ENCODE results near the gene CXXC5.

DNA sequence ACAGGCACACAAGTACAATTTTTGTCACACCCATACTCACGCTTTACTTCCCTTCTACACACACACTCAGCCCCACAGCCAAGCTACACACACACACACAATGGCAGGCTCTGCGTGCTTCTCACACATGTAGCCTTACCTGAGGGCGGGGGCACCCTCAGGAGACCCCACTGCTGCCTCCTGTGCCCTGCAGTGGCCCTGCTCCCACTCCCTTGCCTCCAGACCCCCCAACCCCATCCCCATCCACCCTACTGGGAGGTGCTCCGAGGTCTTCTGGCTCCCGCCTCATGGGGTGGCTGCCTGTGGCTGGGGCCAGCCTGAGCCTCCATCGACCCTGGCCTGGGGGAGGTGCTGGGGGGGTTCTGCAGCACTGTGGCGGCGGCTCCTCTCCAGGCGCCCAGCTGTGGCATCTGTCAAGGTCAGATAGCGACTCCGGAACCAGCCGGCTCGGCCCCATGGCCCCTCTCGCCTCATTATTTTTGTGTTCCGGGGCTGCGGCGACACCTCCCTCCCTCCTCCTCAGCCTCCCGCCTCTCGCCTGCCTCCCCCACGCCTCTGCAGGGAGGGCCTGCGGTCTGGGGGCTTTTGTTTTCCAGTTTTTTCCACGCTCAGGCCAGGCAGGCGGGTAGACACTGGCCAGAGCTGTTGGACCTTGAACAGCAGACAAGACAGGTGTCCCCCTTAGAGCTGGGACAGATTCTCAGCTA, 21.7 kb downstream of the CXXC5 start:
- TF ChIP-seq CTCF (conservative IDR thresholded peaks at IDR 0.05; ENCODE audit: low read depth, low read length) (no peak), POLR2A (IDR thresholded peaks at IDR 0.05; ENCODE audit: low read depth, low read length) (no peak), MAFK (IDR thresholded peaks at IDR 0.05; ENCODE audit: low read depth, low read length) (no peak), FOS (IDR thresholded peaks at IDR 0.05; ENCODE audit: low read depth, low read length) (no peak), RAD21 (IDR thresholded peaks at IDR 0.05; ENCODE audit: low read length) (no peak), RCOR1 (IDR thresholded peaks at IDR 0.05; ENCODE audit: insufficient replicate concordance, low read length) (no peak)
- TF ChIP-seq, protein P1, sequence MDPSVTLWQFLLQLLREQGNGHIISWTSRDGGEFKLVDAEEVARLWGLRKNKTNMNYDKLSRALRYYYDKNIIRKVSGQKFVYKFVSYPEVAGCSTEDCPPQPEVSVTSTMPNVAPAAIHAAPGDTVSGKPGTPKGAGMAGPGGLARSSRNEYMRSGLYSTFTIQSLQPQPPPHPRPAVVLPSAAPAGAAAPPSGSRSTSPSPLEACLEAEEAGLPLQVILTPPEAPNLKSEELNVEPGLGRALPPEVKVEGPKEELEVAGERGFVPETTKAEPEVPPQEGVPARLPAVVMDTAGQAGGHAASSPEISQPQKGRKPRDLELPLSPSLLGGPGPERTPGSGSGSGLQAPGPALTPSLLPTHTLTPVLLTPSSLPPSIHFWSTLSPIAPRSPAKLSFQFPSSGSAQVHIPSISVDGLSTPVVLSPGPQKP (IDR thresholded peaks at IDR 0.05; ENCODE audit: borderline replicate concordance, low read depth, low read length) = no peak

Measured in IMR-90 (cell line).